Breast epithelium (tissue), 3 donors: Measurements from ENCODE around the gene AGBL1.

Experiments used
- CTCF ChIP-seq, 3 donors: fragments of 450-650 bp; IDR thresholded peaks; one replicate each; pipeline ENCODE4 v1.5.1; 2016 to 2017; ENCODE audit warnings: antibody characterized with exemption in 3 of 3, mild to moderate bottlenecking in 3 of 3, moderate library complexity in 3 of 3
- POLR2A ChIP-seq: fragments of 450-650 bp; IDR thresholded peaks from one replicate; pipeline ENCODE4 v1.6.1; 2016; ENCODE audit warnings: antibody characterized with exemption, mild to moderate bottlenecking, moderate library complexity
- POLR2AphosphoS5 ChIP-seq, 3 donors: sonication (generic); formaldehyde crosslinking; IDR thresholded peaks; one replicate each; pipeline ENCODE4 v1.6.1; 2017; ENCODE audit warnings: antibody characterized with exemption in 3 of 3

- TF ChIP-seq CTCF (IDR thresholded peaks at IDR 0.05) = no peak
- no peak for TF ChIP-seq POLR2A
- no peak for TF ChIP-seq POLR2AphosphoS5 (IDR thresholded peaks at IDR 0.05)
Measured at GRCh38 chr15:86558686-86559085, 479.0 kb downstream of the AGBL1 start.
